Common myeloid progenitor, CD34-positive (primary cell): ENCODE results near the gene MEX3C.
A peak's percentile ranks its signal among the peaks of the same experiment; 100 is the strongest.

ENCODE experiments used
- CTCF ChIA-PET: fragments of 350-600 bp; sonication (Branson Sonifier 250); formaldehyde crosslinking; loops from one replicate; lab custom pipeline; 2021; ENCODE audit warnings: antibody characterized with exemption; lab: Charles Lee
- POLR2A ChIA-PET: fragments of 350-600 bp; sonication (Branson Sonifier 250); formaldehyde crosslinking; loops from one replicate; lab custom pipeline; 2021; ENCODE audit warnings: antibody characterized with exemption; lab: Charles Lee
- DNase-seq, 3 donors: peaks; one replicate each; pipeline versions ENCODE4 v3.0.0 to v3.0.0-alpha.2; 2013
- H3K27ac ChIP-seq, 2 experiments: 1 replicate in 1 of 2; 2 replicates in 1 of 2; pipeline ENCODE4 v1.7.0; 2013; ENCODE audit warnings: inconsistent platforms in 2 of 2, low read length in 2 of 2, mild to moderate bottlenecking in 2 of 2, low read depth in 1 of 2, moderate library complexity in 1 of 2; ENCODE audit not compliant: severe bottlenecking in 2 of 2, insufficient read depth in 1 of 2, poor library complexity in 1 of 2
- H3K27me3 ChIP-seq, 5 experiments: replicated peaks in 2 of 5; 1 replicate in 3 of 5; 2 replicates in 2 of 5; pipeline versions ENCODE4 v1.6.1 to v1.7.0; 2013; ENCODE audit warnings: low read length in 4 of 5, mild to moderate bottlenecking in 2 of 5, moderate library complexity in 2 of 5, inconsistent platforms in 1 of 5; ENCODE audit not compliant: insufficient read depth in 5 of 5, control insufficient read depth in 4 of 5
- H3K36me3 ChIP-seq, 4 experiments: 1 replicate in 2 of 4; 2 replicates in 2 of 4; pipeline versions ENCODE4 v1.6.1 to v1.7.0; 2013; ENCODE audit warnings: low read length in 3 of 4, control low read depth in 1 of 4, mild to moderate bottlenecking in 1 of 4; ENCODE audit not compliant: control insufficient read depth in 4 of 4, insufficient read depth in 4 of 4
- H3K4me1 ChIP-seq, 4 experiments: 1 replicate in 3 of 4; 2 replicates in 1 of 4; pipeline versions ENCODE4 v1.6.1 to v1.7.1; 2013; ENCODE audit warnings: low read length in 3 of 4, mild to moderate bottlenecking in 3 of 4, control low read depth in 1 of 4, inconsistent platforms in 1 of 4, moderate library complexity in 1 of 4; ENCODE audit not compliant: control insufficient read depth in 4 of 4, insufficient read depth in 4 of 4; ENCODE audit errors: control extremely low read depth in 1 of 4
- H3K4me3 ChIP-seq, 7 experiments: 1 replicate in 4 of 7; 2 replicates in 3 of 7; pipeline versions ENCODE4 v1.5.1 to v1.7.0; 2013; ENCODE audit warnings: mild to moderate bottlenecking in 7 of 7, low read length in 6 of 7, moderate library complexity in 6 of 7, inconsistent platforms in 2 of 7, low read depth in 2 of 7, control low read depth in 1 of 7; ENCODE audit not compliant: insufficient read depth in 4 of 7, control insufficient read depth in 1 of 7; ENCODE audit errors: extremely low read depth in 1 of 7
- H3K9me3 ChIP-seq, 5 experiments: 1 replicate in 4 of 5; 2 replicates in 1 of 5; pipeline versions ENCODE4 v1.6.1 to v1.7.1; 2013; ENCODE audit warnings: low read length in 4 of 5, mild to moderate bottlenecking in 2 of 5, inconsistent platforms in 1 of 5, low read depth in 1 of 5, moderate library complexity in 1 of 5; ENCODE audit not compliant: control insufficient read depth in 4 of 5, insufficient read depth in 2 of 5; ENCODE audit errors: control extremely low read depth in 1 of 5
- WGBS: methylation state at CpG from one replicate; pipeline ENCODE4 v1.1.5; 2013; ENCODE audit not compliant: insufficient coverage; 5-methylcytosine and 5-hydroxymethylcytosine counted together

The MEX3C gene

DNA sequence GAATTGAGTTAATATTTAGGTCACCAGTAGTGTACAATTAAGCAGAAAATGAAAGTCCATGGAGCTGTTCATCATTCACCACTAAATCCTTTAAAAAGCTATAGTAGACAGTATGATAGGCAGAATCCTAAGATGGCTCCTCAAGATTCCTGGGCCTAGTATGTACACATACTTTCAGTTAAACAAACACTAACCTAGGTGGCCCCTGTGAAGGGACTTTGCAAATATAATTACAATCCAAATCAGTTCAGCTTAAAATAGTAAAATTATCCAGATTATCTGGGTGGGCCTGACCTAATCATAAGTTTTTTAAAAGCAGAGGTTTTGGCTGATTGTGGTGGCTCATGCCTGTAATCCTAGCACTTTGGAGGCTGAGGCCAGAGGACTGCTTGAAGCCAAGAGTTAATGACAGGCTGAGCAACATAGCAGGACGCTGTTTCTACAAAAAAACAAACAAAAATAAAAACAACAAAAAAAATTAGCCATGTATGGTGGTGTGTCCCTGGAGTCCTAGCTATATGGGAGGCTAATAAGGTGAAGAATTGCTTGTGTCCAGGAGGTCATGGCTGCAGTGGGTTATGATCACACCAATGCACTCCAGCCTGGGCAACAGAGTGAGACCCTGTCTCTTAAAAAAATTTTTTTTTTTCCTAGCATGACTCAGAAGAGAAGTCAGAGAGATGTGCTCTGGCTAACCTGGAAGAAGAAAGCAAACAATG lies 13.9 kb downstream of the MEX3C start:
- no CpG with 5 or more reads among the region's 1 CpG for WGBS
- Histone ChIP-seq H3K9me3 (no peaks in the 10 kb centered on the region), H3K27me3 (no peaks in the 10 kb centered on the region), H3K4me3 (no peak overlapping the region), H3K36me3 (peaks cover 3 to 24% (median 8%) of the 10 kb centered on the region in 4 experiments), H3K4me1 (peaks cover 0 to 5% (median 1%) of the 10 kb centered on the region in 4 experiments), H3K27ac (no peak overlapping the region)
- POLR2A ChIA-PET = interaction anchor here (0.6 kb wide), 1 partner anchor 156 kb away, joined by 9 read pairs; no protein-coding TSS in a partner anchor
- CTCF ChIA-PET = interaction anchor here (1.0 to 6.1 kb wide), 3 partner anchors 9 to 16 kb away, joined by 3 to 29 read pairs (median 4); partner anchors contain the start of gene MEX3C
- no peak for DNase-seq

DNA sequence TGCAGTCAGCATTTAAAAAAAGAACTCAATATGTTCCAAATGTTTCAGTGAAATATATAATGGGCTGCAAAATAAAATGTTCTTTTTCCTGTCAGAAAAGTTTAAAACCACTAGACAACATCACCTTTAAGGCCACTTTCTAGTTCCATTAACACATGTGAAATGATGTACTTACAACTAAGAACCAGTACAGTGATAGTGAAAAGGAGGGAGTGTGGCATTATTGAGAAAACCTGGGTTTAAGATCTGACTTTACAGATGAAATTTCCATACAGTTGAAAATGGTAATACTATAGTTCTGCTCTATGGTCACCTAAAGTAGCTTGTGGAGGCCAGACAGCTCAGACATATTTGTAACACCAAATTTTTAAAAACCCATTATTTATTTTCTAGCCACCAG lies 14.7 kb downstream of the MEX3C start:
- Histone ChIP-seq H3K4me1 (peaks cover 0 to 5% (median 0%) of the 10 kb centered on the region in 4 experiments), H3K27me3 (no peaks in the 10 kb centered on the region), H3K27ac (no peak overlapping the region), H3K9me3 (no peaks in the 10 kb centered on the region), H3K36me3 (peaks cover 3 to 24% (median 8%) of the 10 kb centered on the region in 4 experiments), H3K4me3 (no peak overlapping the region)
- CTCF ChIA-PET = interaction anchor here (1.0 to 6.1 kb wide), 3 partner anchors 9 to 15 kb away, joined by 3 to 29 read pairs (median 4); partner anchors contain the start of gene MEX3C
- no peak for DNase-seq
- POLR2A ChIA-PET = interaction anchor here (0.6 kb wide), 1 partner anchor 157 kb away, joined by 9 read pairs; no protein-coding TSS in a partner anchor

GRCh38 chr18:51171625-51172259 lies 25.7 kb downstream of the MEX3C start:
- Histone ChIP-seq H3K27me3 (no peaks in the 10 kb centered on the region), H3K4me3 (peak overlapping the region in 2 of 7 experiments; percentile 15 to 60), H3K9me3 (no peaks in the 10 kb centered on the region), H3K4me1 (peaks cover 0 to 11% (median 6%) of the 10 kb centered on the region in 4 experiments), H3K27ac (no peak overlapping the region), H3K36me3 (peaks cover 4 to 20% (median 12%) of the 10 kb centered on the region in 4 experiments)
- CTCF ChIA-PET = interaction anchor here (0.8 to 1.6 kb wide), 4 partner anchors 10 to 22 kb away, joined by 3 to 5 read pairs (median 4); no protein-coding TSS in a partner anchor
- POLR2A ChIA-PET = no interaction called here
- WGBS = 0% methylated on average over 1 of the region's 1 CpG
- peak in 2 of 3 donors; percentile 62 to 71 for DNase-seq

DNA sequence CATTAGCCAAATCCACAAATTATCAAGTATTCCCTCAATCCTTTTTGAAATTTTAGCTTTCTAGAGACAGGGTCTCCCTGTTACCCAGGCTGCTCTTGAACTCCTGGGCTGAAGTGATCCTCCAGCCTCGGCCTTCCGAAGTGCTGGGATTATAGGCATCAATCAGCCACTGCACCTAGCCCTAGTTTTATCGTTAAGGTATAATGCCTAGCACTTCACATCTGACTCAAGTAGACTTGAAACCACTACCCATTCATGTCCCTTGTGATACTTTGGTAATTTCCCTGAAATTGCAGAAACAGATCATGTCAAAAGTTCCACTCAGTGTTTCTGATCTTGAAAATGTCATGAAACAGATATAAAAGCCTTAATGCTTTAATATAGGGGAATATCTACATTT lies 26.3 kb downstream of the MEX3C start:
- Histone ChIP-seq H3K27me3 (no peaks in the 10 kb centered on the region), H3K4me3 (no peak overlapping the region), H3K4me1 (peaks cover 0 to 11% (median 6%) of the 10 kb centered on the region in 4 experiments), H3K9me3 (no peaks in the 10 kb centered on the region), H3K27ac (no peak overlapping the region), H3K36me3 (peaks cover 0 to 15% (median 7%) of the 10 kb centered on the region in 4 experiments)
- ChIA-PET CTCF (interaction anchor here (1.0 to 1.6 kb wide), 2 partner anchors 11 to 22 kb away, joined by 3 to 5 read pairs; no protein-coding TSS in a partner anchor), POLR2A (no interaction called here)
- WGBS = 97% methylated on average over 3 of the region's 3 CpGs
- DNase-seq = no peak

DNA sequence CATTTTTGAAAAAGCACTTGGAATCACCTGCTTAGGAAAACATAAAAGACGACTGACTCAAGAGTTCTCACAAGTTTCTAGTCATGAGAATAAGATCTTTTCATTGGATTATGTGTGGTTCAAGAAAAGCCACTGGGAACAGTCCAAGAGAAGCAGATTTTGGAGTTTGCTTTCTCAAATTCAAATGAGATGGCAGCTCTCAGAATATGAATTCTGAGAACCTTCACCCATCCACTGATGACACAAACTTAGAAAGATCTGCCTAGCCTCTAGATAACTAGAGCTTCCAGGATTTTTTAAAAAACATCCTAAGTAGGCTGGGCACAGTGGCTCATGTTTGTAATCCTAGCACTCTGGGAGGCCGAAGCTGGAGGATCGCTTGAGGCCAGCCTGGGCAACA lies 26.8 kb downstream of the MEX3C start:
- Histone ChIP-seq H3K9me3 (no peaks in the 10 kb centered on the region), H3K27me3 (no peaks in the 10 kb centered on the region), H3K27ac (no peak overlapping the region), H3K4me1 (peaks cover 0 to 11% (median 6%) of the 10 kb centered on the region in 4 experiments), H3K36me3 (peaks cover 0 to 9% (median 4%) of the 10 kb centered on the region in 4 experiments), H3K4me3 (no peak overlapping the region)
- ChIA-PET POLR2A (no interaction called here), CTCF (no interaction called here)
- WGBS = 100% methylated on average over 1 of the region's 3 CpGs
- DNase-seq = no peak

- Histone ChIP-seq H3K4me1 (peaks cover 0 to 11% (median 6%) of the 10 kb centered on the region in 4 experiments), H3K36me3 (peaks cover 0 to 5% (median under 1%) of the 10 kb centered on the region in 4 experiments), H3K27ac (no peak overlapping the region), H3K27me3 (no peaks in the 10 kb centered on the region), H3K4me3 (no peak overlapping the region), H3K9me3 (no peaks in the 10 kb centered on the region)
- no peak for DNase-seq
- ChIA-PET POLR2A (no interaction called here), CTCF (interaction anchor here (0.9 kb wide), 1 partner anchor 9 kb away, joined by 4 read pairs; no protein-coding TSS in a partner anchor)
Measured at GRCh38 chr18:51169731-51170130, 27.8 kb downstream of the MEX3C start.
